CD4-positive, alpha-beta T cell treated with Interleukin-4 for 1 hour (primary cell): ENCODE data around the gene ACTR2.
"Not testable (repeated sequence)": the region's sequence is repeated elsewhere in the genome, so short reads cannot be mapped to it uniquely, and the experiment has no call there.

ENCODE experiments used
- DNase-seq, 2 donors: peaks; one replicate each; pipeline ENCODE4 v3.0.0-alpha.2; 2020 to 2022

ACTR2 gene

GRCh38 chr2:65231121-65231520, 3.5 kb downstream of the ACTR2 start:
- no peak for DNase-seq

- peak in 1 of 2 donors; percentile 24 for DNase-seq
Observed at GRCh38 chr2:65231892-65232477, 4.4 kb downstream of the ACTR2 start.

GRCh38 chr2:65232636-65233035, 5.0 kb downstream of the ACTR2 start:
- peak in 1 of 2 donors; percentile 31 for DNase-seq

GRCh38 chr2:65240657-65241056, 13.0 kb downstream of the ACTR2 start:
- DNase-seq, result no peak

- DNase-seq, result not testable (repeated sequence)
Observed at GRCh38 chr2:65244452-65244851, 16.8 kb downstream of the ACTR2 start.

- no peak for DNase-seq
Observed at GRCh38 chr2:65252640-65253039, 25.0 kb downstream of the ACTR2 start.

- DNase-seq, result no peak
Observed at GRCh38 chr2:65255356-65255755, 27.7 kb downstream of the ACTR2 start.

- no peak for DNase-seq
Observed at GRCh38 chr2:65256054-65256453, 28.4 kb downstream of the ACTR2 start.

- not testable (repeated sequence) for DNase-seq
Observed at GRCh38 chr2:65257866-65258265, 30.2 kb downstream of the ACTR2 start.

GRCh38 chr2:65261676-65262075, 34.0 kb downstream of the ACTR2 start:
- DNase-seq, result no peak

GRCh38 chr2:65263262-65263661, 35.6 kb downstream of the ACTR2 start:
- no peak for DNase-seq

- no peak for DNase-seq
Observed at GRCh38 chr2:65263986-65264385, 36.4 kb downstream of the ACTR2 start.

GRCh38 chr2:65264821-65265670, 37.4 kb downstream of the ACTR2 start:
- DNase-seq, result peak in 1 of 2 donors; percentile 32

GRCh38 chr2:65265671-65266045, 38.0 kb downstream of the ACTR2 start:
- DNase-seq, result no peak

GRCh38 chr2:65267008-65267407, 39.4 kb downstream of the ACTR2 start:
- DNase-seq, result no peak

- DNase-seq, result no peak
Observed at GRCh38 chr2:65268957-65269356, 41.3 kb downstream of the ACTR2 start.

GRCh38 chr2:65273344-65273743, 45.7 kb downstream of the ACTR2 start:
- no peak for DNase-seq

GRCh38 chr2:65275141-65275915, 47.7 kb downstream of the ACTR2 start:
- no peak for DNase-seq

GRCh38 chr2:65276609-65277008, 49.0 kb downstream of the ACTR2 start:
- DNase-seq, result no peak

GRCh38 chr2:65277118-65277517, 49.5 kb downstream of the ACTR2 start:
- DNase-seq, result no peak

- no peak for DNase-seq
Observed at GRCh38 chr2:65277791-65278483, 50.3 kb downstream of the ACTR2 start.

- DNase-seq, result no peak
Observed at GRCh38 chr2:65278531-65278981, 50.9 kb downstream of the ACTR2 start.

- no peak for DNase-seq
Observed at GRCh38 chr2:65279756-65280155, 52.1 kb downstream of the ACTR2 start.
